SW480 (cell line): ENCODE measurements around the gene B4GALNT1.
"Not testable (repeated sequence)": the region's sequence is repeated elsewhere in the genome, so short reads cannot be mapped to it uniquely, and the experiment has no call there.

Experiments
- DNase-seq: peaks from one replicate; pipeline ENCODE4 v3.0.0-alpha.2; 2016; ENCODE audit warnings: low spot score

The B4GALNT1 gene

GRCh38 chr12:57620936-57621496 is 12.0 kb downstream of the B4GALNT1 start:
- no peak for DNase-seq

DNA sequence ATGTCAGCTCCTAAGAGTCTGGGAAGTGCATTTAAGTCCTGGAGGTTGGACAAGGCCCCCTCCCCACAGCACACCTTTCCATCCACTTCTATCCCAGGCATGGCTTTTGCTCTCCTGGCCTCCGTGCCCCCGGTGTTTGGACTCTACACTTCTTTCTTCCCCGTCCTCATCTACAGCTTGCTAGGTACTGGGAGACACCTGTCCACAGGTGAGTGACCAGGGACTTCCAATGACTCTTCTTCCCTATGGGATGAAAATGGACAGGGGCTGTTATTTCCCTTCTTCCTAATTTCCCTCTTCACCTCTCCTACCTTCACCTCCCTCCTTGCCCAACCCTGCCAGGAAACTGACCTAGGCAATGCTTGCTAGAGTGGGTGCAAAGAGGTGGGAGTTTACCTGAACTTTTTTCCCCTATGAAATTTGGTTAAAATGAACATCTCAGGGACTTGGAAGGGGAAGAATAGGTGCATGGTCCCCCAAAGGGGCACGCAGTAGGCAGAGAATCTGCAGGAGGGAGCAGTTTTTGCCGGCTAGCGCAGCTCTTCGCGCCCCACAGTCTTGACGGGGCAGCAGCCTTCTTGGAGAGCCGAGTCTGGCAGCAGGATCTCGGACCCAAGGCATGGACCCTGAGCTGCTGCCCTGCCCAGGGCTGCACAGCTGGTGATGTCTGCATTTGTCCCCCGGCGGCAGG is 12.6 kb downstream of the B4GALNT1 start:
- no peak for DNase-seq

DNA sequence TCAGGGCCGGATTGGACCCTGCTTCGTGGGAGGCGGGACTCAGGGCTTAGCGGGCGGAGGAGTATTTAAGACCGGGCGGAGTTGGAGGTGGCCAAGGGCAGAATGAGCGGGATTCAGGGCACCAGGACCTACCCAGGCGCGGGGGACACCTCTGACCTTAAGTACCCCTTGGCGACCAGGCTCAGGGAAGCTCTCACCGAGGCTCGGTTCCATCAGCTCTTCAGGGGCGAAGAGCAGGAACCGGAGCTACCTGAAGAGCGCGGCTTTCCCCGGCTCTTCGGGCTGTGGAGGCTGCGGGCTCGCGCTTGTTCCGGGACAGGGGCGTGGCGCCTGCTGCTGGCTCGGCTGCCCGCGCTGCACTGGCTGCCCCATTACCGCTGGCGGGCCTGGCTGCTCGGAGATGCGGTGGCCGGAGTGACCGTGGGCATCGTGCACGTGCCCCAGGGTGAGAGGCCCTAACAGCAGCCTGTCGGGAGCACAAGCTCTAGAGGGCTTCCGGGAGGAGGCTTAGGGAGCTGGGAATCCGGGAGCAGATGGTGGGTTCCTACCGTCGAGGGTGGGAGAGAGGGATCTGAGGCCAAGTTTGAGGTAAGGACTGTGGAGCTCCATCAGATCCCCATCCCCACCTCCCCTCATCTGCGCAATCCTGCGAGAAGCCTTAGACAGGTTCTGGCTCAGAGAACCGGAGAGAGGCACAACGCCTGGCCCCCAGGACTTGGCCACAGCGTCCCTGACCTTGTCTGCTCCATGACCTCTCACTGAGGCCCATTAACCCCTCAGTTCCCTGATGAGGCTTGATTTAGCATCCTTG is 13.4 kb downstream of the B4GALNT1 start:
- DNase-seq = no peak

DNA sequence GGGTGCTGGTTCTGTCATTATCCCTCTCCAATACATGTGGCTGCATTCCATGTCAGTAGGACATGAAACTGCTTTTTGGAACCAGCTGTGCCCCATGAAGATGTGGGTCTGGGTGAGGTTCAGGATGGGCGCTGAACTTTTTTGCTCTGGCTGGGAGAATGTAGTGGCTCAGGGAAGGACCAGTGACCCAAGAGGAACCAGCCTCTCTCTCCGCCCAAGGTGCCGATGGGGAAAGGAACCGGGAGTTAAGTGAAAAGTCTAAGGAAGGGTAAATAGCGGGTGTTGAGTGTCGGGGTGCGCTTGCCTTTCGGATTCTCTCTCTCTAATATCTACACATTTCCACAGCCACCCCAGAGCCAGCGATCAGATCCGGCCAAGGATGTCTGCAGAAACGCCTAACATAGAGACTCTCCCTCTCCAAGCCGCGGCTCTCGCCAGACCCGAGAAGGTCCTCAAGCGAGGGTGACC is 14.0 kb downstream of the B4GALNT1 start:
- DNase-seq = no peak

- DNase-seq = not testable (repeated sequence)
Observed at GRCh38 chr12:57618431-57618830, 14.6 kb downstream of the B4GALNT1 start.

- no peak for DNase-seq
Observed at GRCh38 chr12:57617942-57618341, 15.1 kb downstream of the B4GALNT1 start.

GRCh38 chr12:57616383-57617101 is 16.5 kb downstream of the B4GALNT1 start:
- no peak for DNase-seq

DNA sequence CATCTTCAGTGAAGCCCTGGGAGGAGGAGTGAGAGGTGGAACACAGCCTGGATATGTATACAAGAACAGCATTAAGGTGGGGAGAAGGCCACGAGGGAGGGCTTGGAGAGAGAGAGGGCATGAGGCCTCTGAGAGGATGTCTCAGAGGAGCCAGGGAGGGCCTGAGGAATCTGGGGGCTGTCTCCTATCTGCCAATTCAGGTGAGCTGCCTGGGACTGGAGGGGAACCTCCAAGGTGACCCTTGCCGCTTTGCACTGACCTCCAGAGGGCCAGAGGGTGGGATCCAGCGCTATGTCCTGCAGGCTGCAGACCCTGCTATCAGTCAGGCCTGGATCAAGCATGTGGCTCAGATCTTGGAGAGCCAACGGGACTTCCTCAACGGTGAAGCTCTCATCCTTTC is 17.4 kb downstream of the B4GALNT1 start:
- no peak for DNase-seq

GRCh38 chr12:57614948-57615500 is 18.0 kb downstream of the B4GALNT1 start:
- DNase-seq = no peak

GRCh38 chr12:57614178-57614947 is 18.6 kb downstream of the B4GALNT1 start:
- peak; percentile 32 for DNase-seq

- DNase-seq = no peak
Observed at GRCh38 chr12:57613427-57614109, 19.4 kb downstream of the B4GALNT1 start.

GRCh38 chr12:57612711-57613426 is 20.1 kb downstream of the B4GALNT1 start:
- no peak for DNase-seq

DNA sequence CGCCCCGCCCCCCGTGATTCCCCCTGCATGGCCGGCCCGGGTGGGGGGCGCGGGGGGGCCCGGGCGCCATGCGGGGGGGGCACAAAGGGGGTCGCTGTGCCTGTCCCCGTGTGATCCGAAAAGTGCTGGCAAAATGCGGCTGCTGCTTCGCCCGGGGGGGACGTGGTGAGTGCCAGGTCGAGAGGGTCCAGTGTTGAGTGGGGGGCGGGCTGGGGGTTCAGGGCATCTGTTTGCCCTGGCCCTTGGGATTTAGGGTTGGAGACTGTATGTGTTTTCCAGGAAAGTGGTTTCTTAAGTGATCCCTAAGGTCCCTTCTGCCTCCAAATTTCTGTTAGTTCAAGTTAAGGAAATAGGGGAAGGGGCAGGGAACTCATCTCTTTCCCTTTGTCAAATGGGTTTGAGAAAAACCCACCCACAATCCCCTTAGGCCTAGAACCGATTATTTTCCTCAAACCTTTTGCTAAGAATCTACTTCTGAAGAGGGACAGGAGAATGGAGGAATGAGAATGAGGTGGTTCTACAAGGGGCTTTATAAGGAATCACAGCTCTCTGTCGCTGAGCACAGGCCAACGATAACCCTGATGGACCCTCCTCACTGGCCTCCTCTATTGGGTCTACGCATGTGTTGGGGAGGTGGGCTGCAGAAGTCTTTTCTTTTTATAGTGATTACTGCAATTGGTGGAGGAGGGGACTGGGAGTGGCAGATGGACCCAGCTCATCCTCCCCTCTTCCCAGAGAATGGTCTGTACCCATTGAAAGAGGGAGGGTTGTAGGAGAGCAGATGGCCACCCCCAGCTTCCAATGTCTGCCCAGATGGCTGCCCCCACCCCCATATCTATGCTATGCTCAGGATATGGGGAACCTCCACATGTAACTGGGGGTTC is 20.9 kb downstream of the B4GALNT1 start:
- DNase-seq = no peak

DNA sequence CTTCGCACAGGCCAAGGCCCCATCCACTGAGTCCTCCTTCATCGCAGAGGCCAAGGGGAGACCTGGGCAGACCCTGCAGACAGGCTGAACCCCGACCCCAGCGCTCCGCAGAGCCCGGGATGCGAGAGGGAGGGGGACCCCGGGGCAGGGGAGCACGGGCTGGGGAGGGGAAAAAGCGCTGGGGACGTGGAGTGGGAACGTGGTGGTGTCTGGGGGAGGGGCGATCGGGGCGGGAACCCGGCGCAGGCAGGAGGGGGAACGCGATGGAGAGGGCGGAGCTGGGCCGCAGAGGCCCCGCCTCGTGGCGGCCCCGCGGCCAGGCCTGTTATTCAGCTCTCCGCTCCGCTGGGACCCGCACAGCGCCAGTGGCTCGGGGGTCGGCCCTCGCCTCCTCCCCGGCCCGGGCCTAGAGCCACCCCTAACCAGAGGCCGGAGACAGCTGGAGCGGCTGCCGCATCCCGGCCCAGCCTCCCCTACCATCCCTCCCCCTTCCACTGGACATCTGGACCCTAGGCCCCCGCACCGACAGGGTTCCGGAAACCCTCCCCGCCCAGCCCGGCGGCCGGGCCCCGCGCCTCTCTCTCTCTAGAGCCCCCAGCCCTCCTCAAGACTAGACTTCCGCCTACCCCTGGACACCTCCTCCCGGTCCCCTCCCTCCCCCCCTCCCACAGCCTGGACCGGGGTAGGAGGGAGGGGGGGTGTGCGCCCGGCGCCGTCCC is 21.7 kb downstream of the B4GALNT1 start, which contains the start of gene ARHGEF25:
ARHGEF25 (plus strand) TSS at position 328 of the 719 bp plus-strand sequence. CDS start 460 bp downstream, outside the sequence.
- peak; percentile 26 for DNase-seq

GRCh38 chr12:57610554-57611107 is 22.4 kb downstream of the B4GALNT1 start:
- DNase-seq = no peak

- DNase-seq = no peak
Observed at GRCh38 chr12:57609781-57610553, 23.0 kb downstream of the B4GALNT1 start.
